H1 (cell line): ENCODE measurements around the gene TFPT. TPM values are rescaled to one million over a fixed set of nuclear protein-coding genes. Genes with fewer than 3 reads are reported as not detected.

Experiments
- CTCF ChIA-PET: fragments of 300-600 bp; sonication (Branson Sonifier 250); formaldehyde crosslinking; loops from one replicate; lab custom pipeline; 2021; ENCODE audit not compliant: partially characterized antibody; lab: Charles Lee
- POLR2A ChIA-PET: fragments of 300-600 bp; sonication (Branson Sonifier 250); formaldehyde crosslinking; loops from one replicate; lab custom pipeline; 2021; ENCODE audit warnings: inconsistent platforms; ENCODE audit not compliant: partially characterized antibody; lab: Charles Lee
- DNase-seq, 2 experiments: peaks; one replicate each; pipeline versions ENCODE4 v3.0.0 to v3.0.0-alpha.2; 2010 to 2022; ENCODE audit warnings: low spot score in 2 of 2, low read depth in 1 of 2, mixed read lengths in 1 of 2
- FAIRE-seq: peaks from 2 replicates; lab custom pipeline; 2011; peaks lifted over from hg19 to GRCh38; lab: Jason Lieb, UNC
- H2AFZ ChIP-seq: 2 replicates; pipeline ENCODE4 v1.8.1; 2012; ENCODE audit warnings: low read length, inconsistent platforms
- H2AK5ac ChIP-seq: 2 replicates; pipeline ENCODE4 v1.6.1; 2013; ENCODE audit warnings: low read depth, low read length
- H2BK120ac ChIP-seq: replicated peaks from 2 replicates; pipeline ENCODE3; 2013; ENCODE audit warnings: low read depth, low read length, inconsistent platforms
- H2BK12ac ChIP-seq: 2 replicates; pipeline ENCODE4 v1.6.1; 2013; ENCODE audit warnings: low read depth, low read length
- H2BK15ac ChIP-seq: 2 replicates; pipeline ENCODE4 v1.6.1; 2013; ENCODE audit warnings: low read length
- H2BK20ac ChIP-seq: 2 replicates; pipeline ENCODE4 v1.6.1; 2013; ENCODE audit warnings: low read length
- H2BK5ac ChIP-seq: 2 replicates; pipeline ENCODE4 v1.6.1; 2013; ENCODE audit warnings: low read depth, low read length
- H3K14ac ChIP-seq: 2 replicates; pipeline ENCODE4 v1.6.1; 2013; ENCODE audit warnings: inconsistent platforms; ENCODE audit not compliant: insufficient read length
- H3K18ac ChIP-seq: 2 replicates; pipeline ENCODE4 v1.6.1; 2013; ENCODE audit warnings: low read length; ENCODE audit errors: extremely low read depth
- H3K23ac ChIP-seq: 2 replicates; pipeline ENCODE4 v1.6.1; 2013; ENCODE audit warnings: inconsistent platforms; ENCODE audit not compliant: insufficient read length
- H3K23me2 ChIP-seq: 2 replicates; pipeline ENCODE4 v1.6.1; 2013; ENCODE audit warnings: low read depth, low read length
- H3K27ac ChIP-seq: 2 replicates; pipeline ENCODE4 v1.6.1; 2011; ENCODE audit warnings: low read depth, low read length, inconsistent platforms
- H3K27me3 ChIP-seq, 4 experiments: replicated peaks in 1 of 4; 1 replicate in 1 of 4; 2 replicates in 3 of 4; pipeline versions ENCODE4 v1.6.1 to v1.8.1; 2011 to 2013; ENCODE audit warnings: low read length in 3 of 4, mild to moderate bottlenecking in 3 of 4, inconsistent platforms in 2 of 4, mixed read lengths in 2 of 4, moderate library complexity in 1 of 4; ENCODE audit not compliant: control insufficient read depth in 3 of 4, insufficient read depth in 3 of 4; ENCODE audit errors: extremely low read depth in 1 of 4
- H3K36me3 ChIP-seq, 4 experiments: 2 replicates each; pipeline versions ENCODE4 v1.6.1 to v1.8.1; 2011 to 2013; ENCODE audit warnings: mild to moderate bottlenecking in 4 of 4, low read length in 3 of 4, moderate library complexity in 2 of 4, control low read depth in 1 of 4, inconsistent platforms in 1 of 4; ENCODE audit not compliant: insufficient read depth in 4 of 4, control insufficient read depth in 2 of 4
- H3K4ac ChIP-seq: replicated peaks from 2 replicates; pipeline ENCODE3; 2013; ENCODE audit warnings: low read length, low read depth, mixed read lengths, inconsistent platforms; ENCODE audit not compliant: insufficient read length
- H3K4me1 ChIP-seq, 4 experiments: replicated peaks in 1 of 4; 1 replicate in 1 of 4; 2 replicates in 3 of 4; pipeline versions ENCODE4 v1.6.1 to v1.8.1; 2011 to 2013; ENCODE audit warnings: low read length in 3 of 4, inconsistent platforms in 2 of 4, mixed read lengths in 1 of 4; ENCODE audit not compliant: insufficient read depth in 4 of 4, control insufficient read depth in 3 of 4
- H3K4me2 ChIP-seq, 2 experiments: 2 replicates each; pipeline versions ENCODE4 v1.6.1 to v1.8.1; 2011 to 2013; ENCODE audit warnings: low read depth in 2 of 2, low read length in 2 of 2, control low read depth in 1 of 2, inconsistent platforms in 1 of 2, mild to moderate bottlenecking in 1 of 2; ENCODE audit not compliant: insufficient read depth in 1 of 2
- H3K4me3 ChIP-seq, 4 experiments: fragments of 200-600, 300-600 bp in 1 of 4; sonication (generic), shearing (Covaris generic), sonication (Bioruptor Twin) in 1 of 4; 2 replicates each; pipeline versions ENCODE4 v1.5.1 to v1.8.1; 2011 to 2016; ENCODE audit warnings: low read length in 4 of 4, low read depth in 3 of 4, control low read depth in 2 of 4, inconsistent platforms in 2 of 4, mild to moderate bottlenecking in 2 of 4, mixed read lengths in 1 of 4, moderate library complexity in 1 of 4; ENCODE audit not compliant: insufficient read depth in 2 of 4; ENCODE audit errors: extremely low read depth in 1 of 4
- H3K56ac ChIP-seq: replicated peaks from 2 replicates; pipeline ENCODE3; 2013; ENCODE audit warnings: low read depth, mild to moderate bottlenecking, mixed read lengths, low read length, inconsistent platforms; ENCODE audit not compliant: insufficient read length
- H3K79me1 ChIP-seq: 2 replicates; pipeline ENCODE4 v1.6.1; 2013; ENCODE audit warnings: low read depth, low read length, control low read depth
- H3K79me2 ChIP-seq, 2 experiments: 2 replicates each; pipeline versions ENCODE4 v1.6.1 to v1.8.1; 2012 to 2013; ENCODE audit warnings: low read length in 2 of 2, mild to moderate bottlenecking in 2 of 2, inconsistent platforms in 1 of 2; ENCODE audit not compliant: insufficient read depth in 2 of 2, control insufficient read depth in 1 of 2
- H3K9ac ChIP-seq, 4 experiments: replicated peaks in 1 of 4; 1 replicate in 1 of 4; 2 replicates in 3 of 4; pipeline versions ENCODE4 v1.6.1 to v1.8.1; 2011 to 2013; ENCODE audit warnings: low read depth in 3 of 4, low read length in 3 of 4, control low read depth in 2 of 4, mild to moderate bottlenecking in 2 of 4, moderate library complexity in 2 of 4, inconsistent platforms in 1 of 4; ENCODE audit errors: extremely low read depth in 1 of 4
- H3K9me3 ChIP-seq, 2 experiments: 2 replicates each; pipeline versions ENCODE4 v1.6.1 to v1.8.1; 2012 to 2013; ENCODE audit warnings: mild to moderate bottlenecking in 2 of 2, moderate library complexity in 2 of 2, control low read depth in 1 of 2, inconsistent platforms in 1 of 2, low read depth in 1 of 2, low read length in 1 of 2, mixed read lengths in 1 of 2; ENCODE audit not compliant: insufficient read depth in 2 of 2
- H4K20me1 ChIP-seq, 2 experiments: replicated peaks in 1 of 2; 2 replicates each; pipeline versions ENCODE3 to v1.8.1; 2011 to 2013; ENCODE audit warnings: inconsistent platforms in 2 of 2, low read length in 2 of 2, mild to moderate bottlenecking in 1 of 2; ENCODE audit not compliant: insufficient read depth in 2 of 2, control insufficient read depth in 1 of 2
- H4K5ac ChIP-seq: 2 replicates; pipeline ENCODE4 v1.6.1; 2013; ENCODE audit warnings: low read length, low read depth, mixed read lengths, inconsistent platforms; ENCODE audit not compliant: insufficient read length
- H4K8ac ChIP-seq: 2 replicates; pipeline ENCODE4 v1.8.0; 2013; ENCODE audit warnings: mild to moderate bottlenecking, moderate library complexity, low read length, inconsistent platforms; ENCODE audit not compliant: insufficient read depth; ENCODE audit errors: extremely low read depth
- H4K91ac ChIP-seq: replicated peaks from 2 replicates; pipeline ENCODE3; 2013; ENCODE audit warnings: low read length, mixed read lengths, inconsistent platforms; ENCODE audit not compliant: insufficient read length
- CBX8 ChIP-seq: fragments of 300-800, 300-1000 bp; sonication (generic); IDR thresholded peaks from 2 replicates; pipeline ENCODE4 v1.7.1; 2016; ENCODE audit warnings: low read depth, low read length, borderline replicate concordance
- POU5F1 ChIP-seq: IDR thresholded peaks from 2 replicates; pipeline ENCODE4 v1.6.1; 2011; ENCODE audit warnings: low read depth, mild to moderate bottlenecking, low read length, moderate library complexity
- WGBS, 2 experiments: shearing (Covaris generic) in 1 of 2; methylation state at CpG; one replicate each; pipeline versions ENCODE4 v1.1.6 to v1.1.7; 2013 to 2015; ENCODE audit warnings: low lambda C conversion rate in 2 of 2, mixed read lengths in 2 of 2, inconsistent platforms in 1 of 2, low coverage in 1 of 2, missing lambda C conversion rate in 1 of 2; ENCODE audit not compliant: insufficient replicate concordance in 2 of 2, insufficient coverage in 1 of 2, insufficient read length in 1 of 2; ENCODE audit errors: extremely low coverage in 1 of 2, missing lambda C conversion rate in 1 of 2; 5-methylcytosine and 5-hydroxymethylcytosine counted together
- polyA plus RNA-seq, 7 experiments: library from polyadenylated mRNA; depleted of rRNA in 3 of 7; stranded (reverse) in 5 of 7; unstranded in 2 of 7; fragments of >200 nt in 5 of 7; fragments of 200-250 nt in 2 of 7; gene quantifications; 1 replicate in 5 of 7; 2 replicates in 1 of 7; 4 replicates in 1 of 7; pipeline versions ENCODE4 v1.2.1 to v1.2.3, GENCODE V29; 2011 to 2013; ENCODE audit warnings: missing spikeins in 2 of 7, mixed read lengths in 2 of 7
- total RNA-seq: library from RNA; stranded (reverse); fragmentation: NEBNext Ultra II Directional; extraction: Animal tissue kit (Norgen Biotek cat#: 25700); gene quantifications from 2 replicates; pipeline ENCODE4 v1.2.1, GENCODE V29; 2021

The TFPT gene
- total and polyA plus RNA-seq, 2 of the 8 experiments (the other 6 are each of a cell fraction or from before 2014, with no cell fraction given): 10.4 to 17.7 TPM

GRCh38 chr19:54162884-54163283 is 47.4 kb upstream of the TFPT start:
- no peaks in the 10 kb centered on the region for H3K36me3 ChIP-seq
- peaks cover 10% of the 10 kb centered on the region for H3K79me1 ChIP-seq
- H3K4ac ChIP-seq: no peak overlapping the region
- H3K27me3 ChIP-seq: peaks cover 0 to 10% (median 4%) of the 10 kb centered on the region in 4 experiments; a peak in 4 of 7 replicates
- H3K79me2 ChIP-seq: no peaks in the 10 kb centered on the region
- H3K9me3 ChIP-seq: no peaks in the 10 kb centered on the region
- DNase-seq: no peak
- no peak overlapping the region for H3K56ac ChIP-seq
- H2AFZ ChIP-seq: no peak overlapping the region
- no peak overlapping the region for H2BK12ac ChIP-seq
- POLR2A ChIA-PET: interaction anchor here (1.0 to 4.0 kb wide), 8 partner anchors 12 to 258 kb away, joined by 3 to 28 read pairs (median 6); partner anchors contain the start of genes RPS9 and TMC4
- peaks cover 0 to 16% of the 10 kb centered on the region in 2 experiments for H4K20me1 ChIP-seq
- no peak overlapping the region for H3K23ac ChIP-seq
- no peak overlapping the region for H2BK120ac ChIP-seq
- no peak overlapping the region; the same call in 1 of the 2 replicates for H4K8ac ChIP-seq
- no peak for TF ChIP-seq POU5F1
- no peak for TF ChIP-seq CBX8
- TF ChIP-seq, all 59 proteins: peak for 0
- Histone ChIP-seq H3K4me2 (peak overlapping the region; percentile 63 to 85), H3K4me3 (peak overlapping the region in 2 of 4 experiments; percentile 3 to 61; a peak in 4 of 8 replicates), H4K5ac (no peak overlapping the region), H2BK15ac (no peak overlapping the region), H2BK5ac (no peak overlapping the region), H2AK5ac (no peak overlapping the region), H3K9ac (no peak overlapping the region), H2BK20ac (no peak overlapping the region), H3K14ac (no peak overlapping the region), H3K27ac (no peak overlapping the region), H4K91ac (no peak overlapping the region), H3K23me2 (peaks cover 20% of the 10 kb centered on the region), H3K18ac (no peak overlapping the region), H3K4me1 (peaks cover 0 to 24% (median 11%) of the 10 kb centered on the region in 4 experiments; a peak in 6 of 7 replicates)
- CTCF ChIA-PET: no interaction called here
- 84% methylated on average over 14 of the region's 14 CpGs; no CpG with 5 or more reads in 1 of the 2 experiments for WGBS, 2 experiments
- no peak for FAIRE-seq
